HG02943 (cell line): ENCODE data around the gene TNFRSF4.
"Not testable (repeated sequence)": the region's sequence is repeated elsewhere in the genome, so short reads cannot be mapped to it uniquely, and the experiment has no call there.

Experiments
- ATAC-seq: cut with Tn5 transposase; IDR thresholded peaks from one replicate; pipeline ENCODE4 v1.9.1; 2021; ENCODE audit warnings: mild to moderate bottlenecking, low read depth, moderate library complexity; ENCODE audit not compliant: unreplicated experiment

Gene TNFRSF4

DNA sequence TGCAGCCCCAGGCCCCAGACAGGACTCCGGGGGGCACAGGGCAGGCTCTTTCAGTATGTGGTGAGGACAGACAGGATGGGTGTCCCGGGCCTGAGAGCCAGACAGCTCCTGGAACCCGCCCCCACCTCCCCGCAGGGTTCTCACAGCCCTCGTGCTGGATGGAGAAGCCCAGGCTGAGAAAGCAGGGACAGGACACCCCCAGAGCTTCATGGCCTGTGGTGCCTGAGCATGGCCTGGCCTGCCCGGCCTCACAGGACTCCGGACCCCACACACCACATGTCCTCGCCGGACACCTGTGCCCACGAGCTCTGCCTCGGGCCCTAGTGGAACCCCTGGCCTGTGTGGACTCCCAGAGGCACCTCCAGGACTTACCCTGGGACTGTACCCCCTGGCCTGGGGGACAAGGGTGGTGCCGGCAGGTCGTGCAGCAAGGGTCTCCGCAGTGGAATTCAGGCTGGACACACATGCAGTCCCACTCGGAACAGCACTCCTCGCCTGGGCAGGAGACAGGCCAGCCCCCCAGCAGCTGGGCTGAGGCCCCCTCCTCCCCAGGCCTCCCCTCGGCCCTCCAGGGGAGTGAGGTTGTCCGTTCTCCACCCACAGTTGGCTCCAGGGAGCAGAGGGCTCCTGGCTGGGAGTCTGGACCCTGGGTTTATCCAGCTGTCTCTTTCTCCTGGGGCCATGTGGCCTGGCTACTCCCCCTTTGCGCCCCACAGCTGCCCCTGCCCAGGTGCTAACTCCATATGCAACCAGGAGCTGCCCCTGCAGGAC is 8.8 kb downstream of the TNFRSF4 start:
- ATAC-seq, result no peak

DNA sequence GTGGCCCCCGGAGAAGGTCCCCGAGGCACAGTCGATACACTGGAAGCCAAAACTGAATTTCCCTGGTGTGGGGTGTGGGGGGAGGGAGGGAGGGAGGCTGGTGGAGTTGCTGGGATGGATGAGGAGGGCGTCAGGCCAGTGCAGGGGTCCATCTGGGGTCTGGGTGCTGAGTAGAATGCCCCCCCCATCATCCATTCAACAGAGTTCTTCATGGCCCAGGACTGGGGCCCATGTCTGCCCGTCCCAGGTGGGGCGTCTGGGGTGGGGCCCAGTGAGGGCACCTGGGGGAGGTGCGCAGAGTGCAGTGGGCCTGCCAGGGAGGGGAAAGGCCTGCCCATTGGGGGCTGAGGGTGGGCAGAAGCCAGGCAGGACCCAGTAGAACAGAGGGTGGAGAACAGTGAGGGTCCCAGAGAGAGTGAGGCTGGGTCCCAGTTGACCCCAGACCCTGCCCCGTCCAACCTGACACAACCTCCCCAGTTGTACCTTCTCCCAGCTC is 9.5 kb downstream of the TNFRSF4 start:
- ATAC-seq, result no peak

DNA sequence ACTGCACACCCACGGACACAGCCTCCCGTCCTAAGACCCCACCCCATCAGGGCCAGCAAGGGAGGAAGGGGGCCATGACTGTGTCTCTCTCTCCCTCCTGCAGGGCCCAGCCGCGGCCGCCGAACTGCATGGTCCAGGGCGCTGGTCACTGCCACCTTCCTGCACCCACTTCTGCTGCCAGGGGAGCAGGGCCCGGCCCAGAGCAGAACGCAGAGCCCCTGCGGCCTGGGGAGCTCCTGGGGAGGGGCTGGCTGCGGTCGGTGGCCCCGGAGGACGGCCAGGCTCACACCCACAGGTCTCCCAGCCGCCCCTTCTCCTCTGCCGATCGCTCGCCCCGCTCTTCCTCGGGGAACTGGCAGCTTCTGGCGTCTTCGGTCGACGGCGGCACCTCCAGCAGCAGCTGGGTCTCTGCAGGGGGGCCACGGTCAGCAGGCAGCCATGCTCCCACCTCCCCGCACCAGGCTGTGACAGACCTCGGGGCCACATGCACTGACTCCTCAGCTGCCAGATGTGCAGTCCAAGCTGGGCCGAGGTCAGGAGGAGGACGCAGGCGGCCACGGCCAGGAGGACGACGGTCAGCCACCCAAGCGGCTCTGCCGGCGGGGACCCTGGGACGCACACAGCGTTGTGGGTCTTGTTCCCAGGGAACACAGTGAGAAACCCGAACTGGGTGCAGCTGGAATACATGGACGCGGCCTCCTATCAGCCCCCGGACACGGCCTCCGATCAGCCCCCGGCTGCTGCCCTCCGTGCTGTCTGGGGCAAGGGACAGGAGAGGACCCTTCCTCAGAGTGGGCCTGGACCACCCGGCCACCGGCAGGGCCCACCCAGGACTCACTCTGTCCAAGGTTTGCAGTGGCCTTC is 10.2 kb downstream of the TNFRSF4 start:
- ATAC-seq, result no peak

DNA sequence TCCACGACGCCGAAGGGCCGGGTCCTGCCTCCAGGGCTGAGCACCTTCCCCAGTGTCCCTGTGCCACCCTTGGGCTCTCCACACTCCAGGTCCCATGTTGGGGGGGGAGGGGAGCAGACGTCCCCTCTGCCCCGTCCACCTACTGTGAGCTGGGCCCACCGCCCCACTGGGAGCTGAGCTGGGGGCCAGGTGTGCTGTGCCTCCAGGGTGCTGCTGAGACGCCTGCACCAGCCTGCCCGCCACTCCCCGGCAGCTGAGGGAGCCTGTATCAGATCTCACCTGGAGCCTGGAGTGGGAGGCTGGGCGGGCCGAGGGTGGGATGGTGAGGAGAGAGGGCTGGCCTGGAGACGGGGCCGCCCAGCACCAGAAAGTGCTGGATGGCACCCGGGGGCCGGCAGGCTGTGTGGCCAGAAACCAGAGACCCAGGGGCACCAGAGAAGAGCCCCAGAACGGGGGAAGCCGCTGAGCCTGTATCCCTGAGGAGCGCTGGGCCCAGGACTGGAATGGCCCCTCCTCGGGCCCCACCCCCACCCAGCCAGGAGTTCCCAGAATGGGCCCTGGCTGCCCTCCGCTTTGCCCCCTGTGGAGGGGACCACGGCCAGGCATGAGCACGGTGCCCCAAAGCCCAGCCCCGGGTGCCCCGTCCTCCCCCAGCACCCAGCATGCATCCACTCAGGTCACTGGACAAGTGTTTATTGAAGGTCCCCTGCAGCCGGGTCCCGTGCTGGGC is 11.0 kb downstream of the TNFRSF4 start:
- no peak for ATAC-seq

DNA sequence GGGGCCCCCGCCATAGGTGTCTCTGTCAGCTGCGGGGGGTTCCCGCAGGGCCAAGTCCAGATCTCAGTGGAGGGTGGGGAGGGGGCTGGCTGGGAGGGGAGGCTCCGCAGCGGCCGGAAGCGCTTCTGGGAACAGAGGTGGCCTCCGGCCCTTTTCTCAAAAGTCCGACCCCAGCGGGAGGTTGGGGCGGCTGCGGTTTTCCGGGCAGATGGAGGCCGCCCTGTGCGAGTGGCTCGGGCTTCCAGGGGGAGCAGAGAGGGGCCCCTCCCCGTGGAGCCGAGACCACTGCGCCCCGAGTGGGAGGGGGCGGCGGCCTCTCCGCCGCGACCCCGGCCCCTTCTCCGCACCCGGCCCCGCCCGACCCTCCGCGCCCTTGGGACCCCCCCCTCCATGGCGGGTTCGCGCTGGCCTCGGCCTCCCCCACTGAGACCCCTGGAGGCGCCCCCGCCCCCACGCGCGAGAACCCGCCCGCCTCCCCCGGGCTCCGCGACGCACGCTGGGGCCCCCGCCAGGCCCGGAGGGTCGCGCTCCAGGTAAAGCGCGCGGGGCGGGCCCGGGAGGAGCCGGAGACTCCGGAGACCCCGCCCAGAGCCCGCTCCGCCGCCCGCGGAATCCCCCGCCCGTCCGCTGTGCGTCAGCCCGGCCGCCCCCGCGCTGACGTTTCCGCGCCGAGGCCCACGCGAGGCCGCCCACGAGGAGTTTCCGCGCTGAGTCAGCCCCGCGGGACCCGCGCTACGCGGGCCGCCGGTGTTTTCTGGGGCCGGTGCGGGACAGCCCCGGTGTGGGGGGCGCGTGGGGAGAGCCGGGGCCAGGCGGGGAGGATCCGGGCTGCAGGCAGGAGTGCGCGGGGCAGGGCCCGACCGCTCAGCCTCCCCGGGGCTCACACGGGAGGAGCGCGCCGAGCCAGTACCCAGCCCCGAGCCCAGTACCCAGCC is 12.8 kb downstream of the TNFRSF4 start:
- no peak for ATAC-seq

DNA sequence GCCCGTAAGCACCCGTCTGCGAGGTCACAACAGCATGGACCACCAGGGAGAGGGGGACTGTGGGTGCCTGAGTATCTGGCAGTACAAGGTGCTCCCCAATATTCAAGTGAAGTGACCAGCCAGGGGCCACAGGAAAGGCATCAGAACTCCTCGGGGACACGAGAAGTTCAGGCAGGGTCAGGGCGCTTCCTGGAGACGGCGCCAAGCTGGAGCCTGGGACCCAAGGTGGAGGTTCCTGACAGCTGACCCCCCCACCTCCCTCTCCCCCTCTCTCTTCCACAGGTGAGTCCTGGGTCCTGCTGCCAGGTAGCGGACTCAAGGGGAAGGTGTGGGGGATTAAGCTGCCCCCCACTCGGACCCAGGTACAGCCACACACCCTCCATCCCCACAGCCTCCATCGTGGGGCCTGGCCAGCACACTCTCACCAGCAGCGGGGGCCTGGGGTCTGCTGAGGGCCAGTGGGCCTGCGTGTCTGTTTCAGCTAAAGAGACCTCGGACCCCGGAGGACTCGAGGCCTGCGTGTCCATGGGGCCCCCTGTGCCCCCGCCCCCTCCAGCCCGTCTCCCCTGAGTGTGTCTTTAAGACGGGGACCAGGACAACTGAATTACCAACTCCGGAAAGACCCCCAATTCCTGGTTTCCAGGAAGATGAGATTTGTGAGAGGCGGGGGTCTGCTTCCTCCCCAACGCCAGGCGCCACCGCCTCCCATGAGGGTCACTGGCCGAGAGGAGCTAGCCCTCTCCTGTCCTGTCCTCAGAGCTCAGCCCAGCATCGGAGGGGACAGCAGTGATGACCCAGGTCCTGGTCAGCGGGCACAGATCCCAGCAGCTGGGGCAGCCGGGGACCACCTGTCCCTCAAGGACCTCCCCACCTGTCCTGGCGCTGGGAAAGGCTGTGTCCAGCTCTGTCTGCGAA is 13.7 kb downstream of the TNFRSF4 start:
- ATAC-seq, result no peak

DNA sequence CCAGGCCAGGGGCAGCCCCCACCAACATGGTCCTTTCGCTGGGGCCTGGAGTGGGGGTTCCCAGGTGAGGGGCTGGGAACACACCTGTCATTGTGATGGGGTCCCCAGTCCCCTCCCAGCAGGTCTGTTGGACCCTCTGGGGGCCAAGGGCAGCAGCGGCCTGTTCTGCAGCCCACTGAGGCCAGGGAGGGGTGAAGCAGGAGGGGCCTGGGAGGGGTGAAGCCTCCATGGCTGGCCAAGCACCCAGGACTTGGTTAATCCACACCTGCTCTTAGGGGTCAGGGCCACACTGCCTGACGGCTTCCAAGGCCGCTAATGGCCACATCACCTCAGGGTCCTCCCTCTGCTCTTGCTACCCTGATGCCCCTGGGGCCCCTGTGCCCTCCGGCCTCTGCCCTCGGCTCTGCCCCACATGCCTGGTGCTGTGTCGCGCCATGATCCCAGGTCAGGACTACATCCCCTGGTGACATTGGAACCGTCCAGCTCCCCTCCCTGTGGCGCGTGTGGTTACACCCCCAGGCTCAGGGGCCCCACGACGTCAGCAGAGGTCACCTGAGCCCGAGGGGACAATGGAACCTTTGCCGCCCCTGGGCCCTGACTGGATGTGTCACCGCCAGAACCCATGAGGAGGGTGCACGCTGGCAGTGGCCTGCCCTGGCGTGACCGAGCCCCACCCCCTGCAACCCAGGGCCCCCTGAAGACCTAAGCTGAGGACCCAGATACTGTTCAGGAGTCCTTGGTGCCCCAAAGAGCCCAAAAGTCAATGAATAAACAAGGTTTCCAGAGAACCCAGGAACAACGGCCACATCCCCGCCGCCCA is 14.6 kb downstream of the TNFRSF4 start:
- no peak for ATAC-seq

DNA sequence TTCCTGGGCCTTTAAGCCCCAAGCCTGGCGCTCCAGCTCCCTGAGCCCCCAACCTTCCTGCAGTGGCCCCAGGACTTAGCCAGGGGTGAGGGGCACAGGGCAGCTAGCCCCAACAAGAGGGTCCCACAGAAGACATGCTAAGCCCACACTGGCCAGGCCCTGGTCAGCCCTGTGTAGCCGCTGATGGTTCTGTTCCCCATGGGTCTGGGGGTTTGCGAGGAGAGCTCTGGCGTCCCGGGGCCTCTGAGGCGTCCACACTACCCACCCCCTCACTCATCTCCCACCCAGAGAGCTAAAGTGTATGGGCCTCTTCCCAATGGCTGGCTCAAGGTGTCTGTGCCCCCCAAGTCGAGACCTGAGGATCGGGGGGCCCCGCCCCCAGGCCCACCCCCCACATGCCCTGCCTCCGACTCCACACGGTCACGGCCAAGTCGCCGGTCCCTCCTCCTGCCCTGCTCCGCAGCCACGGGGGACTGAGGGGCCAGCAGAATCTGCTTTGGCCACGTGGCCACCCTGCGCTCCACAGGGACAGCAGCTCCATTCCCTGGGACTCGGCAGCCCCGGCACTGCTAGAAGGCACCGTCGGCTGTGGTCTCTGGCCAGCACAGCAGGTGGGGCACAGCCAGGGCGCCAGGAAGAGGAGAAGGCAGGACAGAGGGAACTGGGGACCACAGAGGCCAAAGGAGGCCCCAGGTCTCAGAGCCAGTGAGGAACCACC is 15.4 kb downstream of the TNFRSF4 start:
- ATAC-seq, result no peak

DNA sequence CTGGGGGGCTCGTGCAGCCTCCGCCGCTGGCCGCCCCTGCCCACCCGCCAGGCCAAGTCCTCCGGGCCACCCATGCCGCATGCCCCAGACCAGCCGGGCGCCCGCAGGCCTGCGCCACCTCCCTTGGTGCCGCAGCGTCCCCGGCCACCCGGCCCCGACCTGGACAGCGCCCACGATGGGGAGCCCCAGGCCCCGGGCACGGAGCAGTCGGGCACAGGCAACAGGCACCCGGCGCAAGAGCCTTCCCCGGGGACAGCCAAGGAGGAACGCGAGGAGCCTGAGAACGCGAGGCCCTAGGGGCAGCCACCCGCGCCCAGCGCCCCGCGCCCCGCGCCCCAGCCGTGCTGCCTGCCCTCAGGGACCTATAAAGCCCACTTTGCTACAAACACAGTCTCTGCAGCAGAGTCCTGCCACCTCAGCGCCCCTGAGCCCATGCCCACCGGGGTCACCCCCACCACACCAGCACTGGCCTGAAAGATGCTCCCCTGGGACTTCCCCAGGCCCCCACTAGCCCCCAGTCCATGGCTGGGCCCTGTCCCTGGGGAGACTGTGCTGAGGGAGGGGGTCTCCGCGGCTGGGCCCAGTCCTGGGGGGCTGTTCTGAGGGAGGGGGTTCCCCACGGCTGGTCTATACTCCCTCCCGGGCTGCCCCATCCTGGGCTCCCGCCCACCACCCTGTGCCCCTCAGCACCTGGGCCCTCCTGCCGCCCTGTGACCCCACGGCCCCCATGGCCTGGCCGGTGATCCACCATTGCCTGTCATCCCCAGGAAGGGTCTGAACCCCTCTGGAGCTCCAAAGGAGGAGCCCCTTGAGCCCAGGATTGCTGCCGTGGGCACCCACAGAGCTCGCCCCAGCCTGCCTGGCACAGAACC is 16.2 kb downstream of the TNFRSF4 start:
- no peak for ATAC-seq

DNA sequence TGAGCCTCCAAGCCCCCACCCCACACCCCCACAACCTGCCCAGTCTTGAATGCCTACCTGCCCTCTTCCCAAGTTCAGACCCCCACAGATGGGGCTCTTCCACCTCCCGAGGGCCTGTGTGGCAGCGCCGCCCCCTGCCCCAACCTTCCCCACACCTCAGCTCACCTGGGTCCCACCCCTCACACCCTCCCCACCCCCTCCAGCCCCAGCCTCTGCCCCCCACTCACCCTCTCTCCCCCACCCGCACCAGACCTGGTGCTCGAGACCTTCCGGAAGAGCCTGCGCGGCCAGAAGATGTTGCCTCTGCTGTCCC is 16.8 kb downstream of the TNFRSF4 start:
- no peak for ATAC-seq

DNA sequence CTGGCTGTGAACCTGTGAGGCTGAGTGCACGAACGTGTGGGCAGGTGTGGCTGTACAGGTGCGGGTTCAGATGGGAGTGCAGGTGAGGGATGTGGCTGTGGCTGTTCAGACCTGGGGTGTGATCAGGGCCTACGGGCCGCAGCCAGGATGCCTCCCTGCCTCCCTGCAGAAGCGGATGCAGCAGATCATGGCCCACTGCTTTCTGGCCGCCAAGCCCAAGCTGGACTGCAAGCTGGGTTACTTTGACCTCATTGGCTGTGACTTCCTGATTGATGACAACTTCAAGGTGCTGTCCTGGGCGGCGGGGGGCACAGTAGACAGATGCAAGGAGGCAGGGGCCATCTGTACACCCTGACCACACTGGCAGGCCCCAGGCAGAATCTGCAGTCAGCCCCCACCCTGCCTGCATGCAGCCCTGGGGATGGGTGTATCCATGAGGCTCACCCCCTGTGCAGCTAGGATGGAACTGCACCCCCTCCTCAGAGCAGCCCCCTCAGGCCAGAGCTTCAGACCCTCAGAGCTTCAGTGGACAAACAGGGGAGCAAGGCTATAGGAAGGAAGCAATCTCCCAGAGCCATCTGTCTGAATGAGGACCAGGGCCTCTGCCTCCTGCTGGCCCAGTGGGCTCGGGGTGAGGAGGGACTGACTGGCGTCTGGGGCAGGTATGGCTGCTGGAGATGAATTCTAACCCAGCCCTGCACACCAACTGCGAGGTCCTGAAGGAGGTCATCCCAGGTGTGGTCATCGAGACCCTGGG is 17.3 kb downstream of the TNFRSF4 start:
- ATAC-seq, result no peak

DNA sequence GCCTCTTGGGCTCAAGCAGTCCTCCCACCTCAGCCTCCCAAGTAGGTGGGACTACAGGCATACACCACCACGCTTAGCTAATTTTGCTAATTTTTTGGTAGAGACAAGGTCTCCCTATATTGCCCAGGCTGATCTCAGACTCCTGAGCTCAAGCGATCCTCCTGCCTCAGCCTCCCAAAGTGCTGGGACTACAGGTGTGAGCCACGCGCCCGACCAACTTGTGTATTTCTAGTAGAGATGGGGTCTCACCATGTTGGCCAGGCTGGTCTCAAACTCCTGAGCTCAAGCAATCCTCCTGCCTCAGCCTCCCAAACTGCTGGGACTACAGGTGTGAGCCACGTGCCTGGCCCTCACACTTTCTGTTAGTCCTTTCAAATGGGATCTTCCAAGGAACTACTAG is 18.2 kb downstream of the TNFRSF4 start:
- ATAC-seq, result not testable (repeated sequence)

DNA sequence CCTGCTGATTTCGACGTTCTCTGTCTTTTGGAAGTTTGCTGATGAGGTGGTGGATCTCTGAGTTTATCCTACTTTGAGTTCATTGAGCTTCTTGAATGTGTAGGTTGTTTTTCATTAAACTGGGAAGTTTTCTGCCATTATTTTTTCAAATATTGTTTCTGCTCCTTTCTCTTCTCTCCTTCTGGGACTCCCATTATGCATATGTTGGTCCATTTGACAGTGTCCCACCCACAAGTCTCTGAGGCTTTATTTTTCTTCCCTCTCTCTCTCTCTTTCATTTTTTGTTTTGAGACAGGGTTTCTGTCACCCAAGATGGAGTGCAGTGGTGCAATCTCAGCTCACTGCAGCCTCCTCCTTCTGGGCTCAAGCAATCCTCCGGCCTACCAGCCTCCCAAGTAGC is 19.2 kb downstream of the TNFRSF4 start:
- no peak for ATAC-seq

DNA sequence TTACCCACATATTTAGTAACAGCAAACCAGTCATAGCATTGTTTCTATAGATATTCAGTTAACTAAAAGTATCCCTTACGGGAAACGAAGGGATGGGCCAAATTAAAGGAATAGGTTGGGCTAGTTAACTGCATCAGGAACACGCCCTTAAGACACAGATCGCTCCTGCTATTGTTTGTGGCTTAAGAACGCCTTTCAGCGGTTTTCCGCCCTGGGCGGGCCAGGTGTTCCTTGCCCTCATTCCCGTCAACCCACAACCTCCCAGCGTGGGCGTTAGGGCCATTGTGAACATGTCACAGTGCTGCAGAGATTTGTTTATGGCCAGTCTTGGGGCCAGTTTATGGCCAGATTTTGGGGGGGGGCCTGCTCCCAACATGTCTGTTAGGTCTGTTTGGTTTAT is 22.2 kb downstream of the TNFRSF4 start:
- no peak for ATAC-seq

DNA sequence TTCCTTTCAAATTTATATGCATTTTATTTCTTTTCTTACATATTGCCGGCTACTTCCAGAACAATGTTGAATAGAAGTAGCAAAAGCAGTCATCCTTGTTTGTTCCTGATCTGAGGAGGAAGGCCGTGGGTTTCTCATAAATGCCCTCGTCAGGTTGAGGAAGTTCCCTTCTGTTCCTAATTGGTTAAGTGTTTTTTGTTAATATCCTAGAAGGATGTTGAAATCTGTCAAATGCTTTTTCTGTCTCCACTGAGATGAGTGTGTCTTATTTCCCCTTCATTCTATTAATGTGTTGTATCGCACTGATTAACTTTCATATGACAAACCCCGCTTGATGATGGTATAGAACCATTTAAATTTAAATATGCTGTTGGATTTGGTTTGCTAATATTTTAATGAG is 24.8 kb downstream of the TNFRSF4 start:
- no peak for ATAC-seq

DNA sequence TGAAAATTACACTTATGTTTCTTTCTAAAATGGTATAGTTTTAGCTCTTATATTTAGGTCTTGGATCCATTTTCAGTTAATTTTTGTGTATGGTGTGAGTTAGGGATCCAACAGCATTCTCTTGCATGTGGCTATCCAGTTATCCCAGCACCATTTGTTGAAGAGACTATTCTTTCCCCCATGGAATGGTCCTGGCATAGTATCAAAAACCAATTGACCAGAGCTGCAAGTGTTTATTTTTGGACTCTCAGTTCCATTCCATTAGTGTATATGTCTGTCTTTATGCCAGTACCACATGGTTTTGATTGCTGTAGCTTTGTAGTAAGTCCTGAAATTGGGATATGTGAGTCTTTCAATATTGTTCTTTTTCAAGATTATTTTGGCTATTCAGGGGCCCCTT is 26.0 kb downstream of the TNFRSF4 start:
- ATAC-seq, result no peak
